Stimulated activated naive CD4-positive, alpha-beta T cell (primary cell): ENCODE data around the gene ADAMTS4.
"Not testable (repeated sequence)": the region's sequence is repeated elsewhere in the genome, so short reads cannot be mapped to it uniquely, and the experiment has no call there.

Experiments used
- DNase-seq, 6 experiments: peaks; one replicate each; lab custom pipeline; 2025; lab: John Stamatoyannopoulos, UW

Gene ADAMTS4

GRCh38 chr1:161198897-161199431 is at the start of gene ADAMTS4:
Gene ADAMTS4, minus strand, starts transcription at chr1:161199054. Its CDS starts 427 bp downstream, at chr1:161198627.
- no peak for DNase-seq

- DNase-seq: no peak
Measured at GRCh38 chr1:161244888-161245287, 46.0 kb upstream of the ADAMTS4 start.

- DNase-seq: no peak
Measured at GRCh38 chr1:161242313-161242712, 43.5 kb upstream of the ADAMTS4 start.

- DNase-seq: no peak
Measured at GRCh38 chr1:161241682-161242081, 42.8 kb upstream of the ADAMTS4 start.

GRCh38 chr1:161238039-161238473 is 39.2 kb upstream of the ADAMTS4 start, which contains the start of gene NR1I3:
Gene NR1I3, minus strand, starts transcription at chr1:161238203. Its CDS starts 1,638 bp downstream, at chr1:161236565.
- DNase-seq: no peak

- no peak for DNase-seq
Measured at GRCh38 chr1:161235957-161236775, 37.3 kb upstream of the ADAMTS4 start.

GRCh38 chr1:161233102-161233501 is 34.2 kb upstream of the ADAMTS4 start:
- no peak for DNase-seq

- DNase-seq: no peak
Measured at GRCh38 chr1:161230762-161231161, 31.9 kb upstream of the ADAMTS4 start.

- DNase-seq: no peak
Measured at GRCh38 chr1:161229896-161230295, 31.0 kb upstream of the ADAMTS4 start.

- no peak for DNase-seq
Measured at GRCh38 chr1:161228032-161228431, 29.2 kb upstream of the ADAMTS4 start.

- DNase-seq: peak; percentile 71 to 92 (median 84)
Measured at GRCh38 chr1:161227196-161227871, 28.5 kb upstream of the ADAMTS4 start.

GRCh38 chr1:161226759-161227158 is 27.9 kb upstream of the ADAMTS4 start:
- no peak for DNase-seq

- DNase-seq: no peak
Measured at GRCh38 chr1:161226320-161226711, 27.5 kb upstream of the ADAMTS4 start.

GRCh38 chr1:161225534-161226319 is 26.9 kb upstream of the ADAMTS4 start, which contains the start of gene TOMM40L:
Gene TOMM40L, plus strand, starts transcription at chr1:161226060. Its CDS starts 430 bp downstream, at chr1:161226490.
- DNase-seq: peak; percentile 72 to 96 (median 91)

GRCh38 chr1:161225178-161225533 is 26.3 kb upstream of the ADAMTS4 start:
- DNase-seq: peak in 1 of 6 experiments; percentile 16

- not testable (repeated sequence) for DNase-seq
Measured at GRCh38 chr1:161224695-161225087, 25.8 kb upstream of the ADAMTS4 start.

- DNase-seq: no peak
Measured at GRCh38 chr1:161223805-161224694, 25.2 kb upstream of the ADAMTS4 start.

GRCh38 chr1:161222175-161223019 is 23.5 kb upstream of the ADAMTS4 start:
- DNase-seq: no peak

- DNase-seq: no peak
Measured at GRCh38 chr1:161220002-161220401, 21.1 kb upstream of the ADAMTS4 start.
